ENCODE measurements around the gene SYT8.

The SYT8 gene

GRCh38 chr11:1834062-1834610 lies 654 bp upstream of the SYT8 start:
- no peak for DNase-seq

GRCh38 chr11:1835671-1836010 lies 851 bp downstream of the SYT8 start:
- DNase-seq, result no peak

- DNase-seq, result no peak
Measured at GRCh38 chr11:1836011-1836945, 1.5 kb downstream of the SYT8 start.

GRCh38 chr11:1837171-1838076 lies 2.6 kb downstream of the SYT8 start:
- no peak for DNase-seq

GRCh38 chr11:1838077-1838425 lies 3.3 kb downstream of the SYT8 start:
- DNase-seq, result no peak

GRCh38 chr11:1838426-1839144 lies 3.8 kb downstream of the SYT8 start, which contains the start of gene TNNI2:
Gene TNNI2 (plus strand): TSS chr11:1838981. CDS start chr11:1839697, 716 bp downstream.
- DNase-seq, result no peak

GRCh38 chr11:1839204-1839923 lies 4.6 kb downstream of the SYT8 start:
- DNase-seq, result no peak

- no peak for DNase-seq
Measured at GRCh38 chr11:1839924-1840779, 5.4 kb downstream of the SYT8 start.

- DNase-seq, result no peak
Measured at GRCh38 chr11:1840780-1841480, 6.1 kb downstream of the SYT8 start.

GRCh38 chr11:1841511-1842148 lies 6.8 kb downstream of the SYT8 start:
- no peak for DNase-seq

GRCh38 chr11:1842149-1843097 lies 7.6 kb downstream of the SYT8 start:
- no peak for DNase-seq

- DNase-seq, result no peak
Measured at GRCh38 chr11:1843098-1843473, 8.3 kb downstream of the SYT8 start.

- no peak for DNase-seq
Measured at GRCh38 chr11:1843796-1844195, 9.0 kb downstream of the SYT8 start.

GRCh38 chr11:1844221-1845094 lies 9.7 kb downstream of the SYT8 start:
- no peak for DNase-seq

- DNase-seq, result no peak
Measured at GRCh38 chr11:1845095-1845429, 10.3 kb downstream of the SYT8 start.

GRCh38 chr11:1845561-1846452 lies 11.0 kb downstream of the SYT8 start:
- no peak for DNase-seq

- no peak for DNase-seq
Measured at GRCh38 chr11:1846453-1846932, 11.7 kb downstream of the SYT8 start.

Measured in cortex of kidney (tissue), 1 donor.